Panc1 (cell line): ENCODE data around the gene COMMD7.
"Not testable (repeated sequence)": the region's sequence is repeated elsewhere in the genome, so short reads cannot be mapped to it uniquely, and the experiment has no call there.

Source experiments
- CTCF ChIP-seq: fragments of 450-650 bp; IDR thresholded peaks from 2 replicates; pipeline ENCODE4 v1.5.1; 2017; ENCODE audit warnings: mild to moderate bottlenecking
- POLR2AphosphoS5 ChIP-seq: IDR thresholded peaks from 2 replicates; pipeline ENCODE4 v1.6.1; 2012; ENCODE audit warnings: mild to moderate bottlenecking, low read depth, low read length, moderate library complexity
- REST ChIP-seq, 2 experiments: IDR thresholded peaks; 2 replicates each; pipeline ENCODE4 v1.6.1; 2011 to 2012; ENCODE audit warnings: low read depth in 2 of 2, control low read depth in 1 of 2, low read length in 1 of 2, mild to moderate bottlenecking in 1 of 2, moderate library complexity in 1 of 2; ENCODE audit not compliant: insufficient read depth in 1 of 2

DNA sequence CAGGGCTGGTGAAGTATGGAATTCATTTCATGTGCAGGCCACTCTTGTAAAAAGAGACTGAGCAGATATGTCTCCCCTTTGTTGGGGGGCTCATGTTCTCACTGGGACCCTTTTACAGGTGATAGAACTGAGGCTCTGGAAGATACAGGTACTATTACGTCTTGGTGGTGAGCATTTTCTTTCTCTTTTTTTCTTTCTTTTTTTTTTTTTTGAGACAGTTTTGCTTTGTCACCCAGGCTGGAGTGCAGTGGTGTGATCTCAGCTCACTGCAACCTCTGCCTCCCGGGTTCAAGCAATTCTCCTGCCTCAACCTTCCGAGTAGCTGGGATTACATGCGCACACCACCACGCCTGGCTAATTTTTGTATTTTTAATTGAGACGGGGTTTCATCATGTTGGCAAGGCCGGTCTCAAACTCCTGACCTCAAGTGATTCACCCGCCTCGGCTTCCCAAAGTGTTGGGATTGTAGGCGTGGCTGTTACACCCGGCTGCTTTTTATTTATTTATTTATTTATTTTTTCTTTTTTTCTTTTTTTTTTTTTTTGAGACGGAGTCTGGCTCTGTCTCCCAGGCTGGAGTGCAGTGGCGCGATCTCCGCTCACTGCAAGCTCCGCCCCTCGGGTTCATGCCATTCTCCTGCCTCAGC lies 22.1 kb upstream of the COMMD7 start:
- TF ChIP-seq CTCF; REST (IDR thresholded peaks at IDR 0.05; ENCODE audit: insufficient read depth in 1 of 2, low read depth in 2 of 2, low read length in 1 of 2); POLR2AphosphoS5: not testable (repeated sequence)
